HG03280 (cell line): Measurements from ENCODE around the gene KCNJ1.

Experiments
- ATAC-seq: cut with Tn5 transposase; IDR thresholded peaks from one replicate; pipeline ENCODE4 v1.9.1; 2021; ENCODE audit warnings: mild to moderate bottlenecking, moderate library complexity; ENCODE audit not compliant: unreplicated experiment

Gene KCNJ1

GRCh38 chr11:128824191-128825049, 42.7 kb downstream of the KCNJ1 start:
- no peak for ATAC-seq

- ATAC-seq: no peak
These were observed 43.3 kb downstream of the KCNJ1 start for GRCh38 chr11:128823753-128824152.

GRCh38 chr11:128822130-128822529, 45.0 kb downstream of the KCNJ1 start:
- no peak for ATAC-seq

- ATAC-seq: no peak
These were observed 45.5 kb downstream of the KCNJ1 start for GRCh38 chr11:128821556-128821955.

GRCh38 chr11:128819198-128819597, 47.9 kb downstream of the KCNJ1 start:
- ATAC-seq: no peak

GRCh38 chr11:128814856-128815705, 52.0 kb downstream of the KCNJ1 start:
- ATAC-seq: no peak

GRCh38 chr11:128813729-128814128, 53.4 kb downstream of the KCNJ1 start:
- no peak for ATAC-seq

GRCh38 chr11:128810784-128811514, 56.1 kb downstream of the KCNJ1 start:
- ATAC-seq: no peak

GRCh38 chr11:128809128-128809527, 58.0 kb downstream of the KCNJ1 start:
- ATAC-seq: no peak

- ATAC-seq: no peak
These were observed 59.2 kb downstream of the KCNJ1 start for GRCh38 chr11:128807909-128808308.

- no peak for ATAC-seq
These were observed 60.4 kb downstream of the KCNJ1 start for GRCh38 chr11:128806506-128807261.

GRCh38 chr11:128804481-128804880, 62.6 kb downstream of the KCNJ1 start:
- ATAC-seq: no peak

- no peak for ATAC-seq
These were observed 63.4 kb downstream of the KCNJ1 start for GRCh38 chr11:128803449-128804245.

- ATAC-seq: no peak
These were observed 64.1 kb downstream of the KCNJ1 start for GRCh38 chr11:128803011-128803410.

- no peak for ATAC-seq
These were observed 64.6 kb downstream of the KCNJ1 start for GRCh38 chr11:128802358-128802981.

- ATAC-seq: no peak
These were observed 66.2 kb downstream of the KCNJ1 start for GRCh38 chr11:128800871-128801417.

- ATAC-seq: peak; percentile 97
These were observed 70.8 kb downstream of the KCNJ1 start for GRCh38 chr11:128796270-128796669.

GRCh38 chr11:128790196-128790595, 76.9 kb downstream of the KCNJ1 start:
- ATAC-seq: no peak
